ENCODE measurements around the gene RAB15.

The RAB15 gene

DNA sequence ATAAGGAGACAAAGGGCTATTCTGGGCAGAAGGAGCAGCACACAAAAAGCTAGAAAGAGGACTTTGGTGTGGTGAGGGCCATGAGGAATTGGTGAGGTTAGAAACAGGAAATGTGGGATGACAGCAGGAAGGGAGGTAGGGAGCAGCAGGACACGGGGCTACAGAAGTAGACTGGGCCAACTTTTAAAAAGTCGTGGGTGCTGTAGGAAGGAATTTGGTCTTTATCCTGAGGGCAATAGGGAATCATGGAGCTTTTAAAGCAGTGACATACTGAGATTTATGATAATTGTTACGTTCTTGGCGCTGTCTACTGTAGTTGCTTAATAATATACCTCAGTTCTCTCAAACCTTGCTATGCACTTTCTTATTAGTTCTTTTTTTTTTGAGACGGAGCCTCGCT lies 66.1 kb downstream of the RAB15 start:
- DNase-seq (ENCODE audit: low read depth), result no peak

DNA sequence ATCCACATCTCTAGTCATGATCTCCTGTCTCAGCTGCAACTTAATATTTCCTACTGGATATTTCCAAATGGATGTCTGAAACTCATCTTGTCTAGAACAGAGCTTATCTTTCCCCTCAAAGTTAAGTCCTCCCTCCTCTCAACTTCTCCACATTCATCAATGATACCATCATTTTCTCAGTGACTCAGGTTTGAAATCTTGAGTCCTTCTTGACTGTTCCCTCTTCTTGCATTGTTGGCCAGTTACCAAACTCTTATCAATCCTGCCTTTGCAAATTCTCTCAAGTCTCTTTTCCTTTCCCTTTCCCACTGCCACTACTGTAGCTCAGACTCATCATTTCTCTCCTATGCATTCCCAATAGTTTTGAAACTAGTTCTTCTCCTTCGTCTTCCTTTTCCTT lies 72.2 kb downstream of the RAB15 start:
- no peak for DNase-seq (ENCODE audit: low read depth)

Measured in activated T-cell treated with anti-CD3 and anti-CD28 coated beads for 24 hours (primary cell).